Measurements from ENCODE around the gene CDK2AP2. TPM values are rescaled to one million over a fixed set of nuclear protein-coding genes. Genes with fewer than 3 reads are reported as not detected.

CDK2AP2 gene
- total RNA-seq, 4 donors from 2014 or later = 32.0 to 55.2 (median 38.1) TPM

DNA sequence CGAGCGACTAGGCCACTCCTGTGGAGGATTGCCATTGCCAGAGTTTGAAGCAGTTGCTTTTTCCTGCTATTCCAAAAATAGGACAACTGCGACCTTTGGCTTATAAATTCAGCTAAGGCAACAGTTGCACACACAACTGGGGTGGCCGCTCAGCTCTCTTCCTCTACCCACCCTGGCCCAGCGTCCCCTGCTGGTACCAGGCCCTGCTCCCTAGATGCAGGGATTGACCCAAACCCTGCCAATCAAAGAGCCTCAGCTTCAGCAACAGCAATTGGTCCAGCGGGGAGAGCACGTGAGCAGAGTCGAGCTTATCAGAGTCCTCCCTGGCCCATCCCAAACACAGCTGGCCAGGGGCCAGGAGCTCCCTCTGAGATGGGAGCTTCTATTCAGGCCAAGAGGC is 37.3 kb upstream of the CDK2AP2 start:
- intact Hi-C loops (cut with DNase I) = no loop called here
- WGBS, 2 donors = 81 to 93% methylated on average over 3 of the region's 8 CpGs
- H3K27ac ChIP-seq = no peak overlapping the region

GRCh38 chr11:67544616-67545242 is 36.8 kb upstream of the CDK2AP2 start:
- no peaks in the 10 kb centered on the region for H3K36me3 ChIP-seq
- no peak for TF ChIP-seq POLR2A (IDR thresholded peaks at IDR 0.05)
- TF ChIP-seq CTCF (IDR thresholded peaks at IDR 0.05) = no peak
- no peak for DNase-seq
- H3K4me1 ChIP-seq = peaks cover 0 to 7% (median 0%) of the 10 kb centered on the region in 3 donors
- no peaks in the 10 kb centered on the region for H3K27me3 ChIP-seq
- WGBS, 2 donors = 52 to 55% methylated on average over 7 to 10 of the region's 10 CpGs
- no peak overlapping the region for H3K4me3 ChIP-seq
- intact Hi-C loops (cut with DNase I) = no loop called here
- H3K9me3 ChIP-seq = no peaks in the 10 kb centered on the region
- no peak overlapping the region for H3K27ac ChIP-seq

More for the DNA sequence above, 37.3 kb upstream of the CDK2AP2 start:
- Histone ChIP-seq H3K27me3 (no peaks in the 10 kb centered on the region), H3K9me3 (no peaks in the 10 kb centered on the region), H3K36me3 (no peaks in the 10 kb centered on the region), H3K4me3 (no peak overlapping the region), H3K4me1 (peaks cover 0 to 7% (median 0%) of the 10 kb centered on the region in 3 donors)
- no peak for TF ChIP-seq CTCF (IDR thresholded peaks at IDR 0.05)
- TF ChIP-seq POLR2A (IDR thresholded peaks at IDR 0.05) = no peak
- no peak for DNase-seq

DNA sequence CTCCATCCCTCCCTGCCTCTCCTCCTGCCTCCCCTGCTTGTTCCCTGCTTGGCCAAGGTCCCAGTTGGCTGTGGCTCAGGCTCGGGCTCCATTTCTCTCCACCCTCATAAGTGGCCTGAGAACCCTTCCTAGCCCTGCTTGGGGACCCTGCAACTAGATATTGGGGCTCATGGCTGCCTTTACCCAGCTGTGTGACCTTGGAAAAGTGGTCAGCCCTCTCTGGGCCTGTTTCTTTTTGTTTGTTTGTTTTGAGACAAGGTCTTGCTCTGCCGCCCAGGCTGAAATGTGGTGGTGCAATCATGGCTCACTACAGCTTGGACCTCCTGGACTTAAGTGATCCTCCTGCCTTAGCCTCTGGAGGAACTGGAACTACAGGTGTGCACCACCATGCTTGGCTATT is 35.6 kb upstream of the CDK2AP2 start:
- intact Hi-C loops (cut with DNase I) = no loop called here
- TF ChIP-seq CTCF (IDR thresholded peaks at IDR 0.05) = no peak
- no peak for TF ChIP-seq POLR2A (IDR thresholded peaks at IDR 0.05)
- no peaks in the 10 kb centered on the region for H3K9me3 ChIP-seq
- no peak overlapping the region for H3K27ac ChIP-seq
- no peaks in the 10 kb centered on the region for H3K36me3 ChIP-seq
- WGBS, 2 donors = 43 to 70% methylated on average over 2 of the region's 2 CpGs
- H3K27me3 ChIP-seq = peaks cover 0 to 5% (median 0%) of the 10 kb centered on the region in 4 donors
- peaks cover 0 to 7% (median 0%) of the 10 kb centered on the region in 3 donors for H3K4me1 ChIP-seq
- no peak for DNase-seq
- no peak overlapping the region for H3K4me3 ChIP-seq

DNA sequence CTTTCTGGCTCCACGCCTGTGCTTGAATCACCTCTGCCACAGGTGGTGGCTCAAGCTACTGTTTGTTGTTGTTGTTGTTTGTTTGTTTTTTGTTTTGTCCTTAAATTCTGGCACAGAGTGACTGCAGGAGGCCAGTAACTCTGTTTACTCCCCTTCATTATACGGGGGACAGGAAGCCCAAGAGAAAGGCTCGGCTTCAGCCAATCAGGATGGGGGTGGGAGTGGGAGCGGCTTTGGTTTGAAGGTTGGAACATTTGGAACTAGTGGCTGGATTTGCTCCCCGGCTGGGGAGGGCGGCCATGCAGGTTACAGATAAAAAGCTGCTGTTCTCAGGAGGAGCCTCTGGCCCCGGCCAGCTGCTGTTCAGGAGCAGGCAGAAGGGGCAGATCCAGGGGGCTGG is 35.0 kb upstream of the CDK2AP2 start:
- Histone ChIP-seq H3K27ac (no peak overlapping the region), H3K36me3 (no peaks in the 10 kb centered on the region), H3K27me3 (peaks cover 0 to 5% (median 0%) of the 10 kb centered on the region in 4 donors), H3K4me1 (peaks cover 0 to 7% (median 0%) of the 10 kb centered on the region in 3 donors), H3K4me3 (no peak overlapping the region), H3K9me3 (no peaks in the 10 kb centered on the region)
- no peak for TF ChIP-seq CTCF (IDR thresholded peaks at IDR 0.05)
- no peak for TF ChIP-seq POLR2A (IDR thresholded peaks at IDR 0.05)
- DNase-seq = no peak
- intact Hi-C loops (cut with DNase I) = no loop called here
- WGBS, 2 donors = 70 to 100% methylated on average over 1 to 4 of the region's 7 CpGs

DNA sequence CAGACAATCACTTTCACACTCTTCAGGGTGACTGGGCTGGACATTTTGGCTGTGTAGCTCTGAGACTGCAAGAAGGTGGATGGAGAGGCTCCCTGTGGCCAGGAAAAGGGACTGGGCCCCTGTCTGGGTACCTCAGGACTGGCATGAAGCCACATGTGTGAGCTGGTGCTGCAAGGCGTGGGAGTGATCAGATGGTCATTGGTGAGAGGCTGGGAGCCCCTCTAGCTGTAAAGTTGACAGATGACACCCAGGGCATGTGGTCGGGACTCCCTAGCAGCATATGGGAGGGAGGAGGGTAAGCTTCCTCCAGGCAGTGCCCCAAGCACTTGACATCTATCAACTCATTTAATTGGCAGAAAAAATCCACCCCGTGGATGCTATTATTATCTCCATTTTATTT is 34.2 kb upstream of the CDK2AP2 start:
- Histone ChIP-seq H3K4me3 (no peak overlapping the region), H3K9me3 (no peaks in the 10 kb centered on the region), H3K27me3 (peaks cover 0 to 5% (median 0%) of the 10 kb centered on the region in 4 donors), H3K4me1 (peaks cover 0 to 7% (median 0%) of the 10 kb centered on the region in 3 donors), H3K36me3 (no peaks in the 10 kb centered on the region), H3K27ac (no peak overlapping the region)
- intact Hi-C loops (cut with DNase I) = no loop called here
- no peak for DNase-seq
- TF ChIP-seq CTCF (IDR thresholded peaks at IDR 0.05) (no peak), POLR2A (IDR thresholded peaks at IDR 0.05) (no peak)
- WGBS, 2 donors = 52 to 72% methylated on average over 2 to 3 of the region's 3 CpGs

All from esophagus squamous epithelium (tissue), 5 donors.